Ectodermal cell (in vitro differentiated cells): Measurements from ENCODE around the gene TSSK2.

Experiments used
- H3K27ac ChIP-seq: 2 replicates; pipeline ENCODE4 v1.7.0; 2013; ENCODE audit warnings: mild to moderate bottlenecking, low read depth, low read length; ENCODE audit not compliant: insufficient read depth, poor library complexity, severe bottlenecking
- H3K27me3 ChIP-seq: 2 replicates; pipeline ENCODE4 v1.7.0; 2013; ENCODE audit warnings: mild to moderate bottlenecking, low read length; ENCODE audit not compliant: insufficient read depth, control insufficient read depth, poor library complexity, severe bottlenecking
- H3K36me3 ChIP-seq: one replicate; pipeline ENCODE4 v1.7.0; 2013; ENCODE audit warnings: low read length; ENCODE audit not compliant: control insufficient read depth, insufficient read depth
- H3K4me1 ChIP-seq: one replicate; pipeline ENCODE4 v1.7.0; 2013; ENCODE audit warnings: low read length; ENCODE audit not compliant: control insufficient read depth, insufficient read depth
- H3K4me3 ChIP-seq: 2 replicates; pipeline ENCODE4 v1.7.0; 2013; ENCODE audit warnings: low read depth, low read length, control low read depth; ENCODE audit not compliant: insufficient read depth
- H3K9me3 ChIP-seq: 2 replicates; pipeline ENCODE4 v1.7.0; 2013; ENCODE audit warnings: mild to moderate bottlenecking, low read length, moderate library complexity; ENCODE audit not compliant: control insufficient read depth
- WGBS, 2 experiments: methylation state at CpG; one replicate each; pipeline ENCODE4 v1.1.7; 2013; ENCODE audit warnings: missing lambda C conversion rate in 2 of 2; 5-methylcytosine and 5-hydroxymethylcytosine counted together

Gene TSSK2

DNA sequence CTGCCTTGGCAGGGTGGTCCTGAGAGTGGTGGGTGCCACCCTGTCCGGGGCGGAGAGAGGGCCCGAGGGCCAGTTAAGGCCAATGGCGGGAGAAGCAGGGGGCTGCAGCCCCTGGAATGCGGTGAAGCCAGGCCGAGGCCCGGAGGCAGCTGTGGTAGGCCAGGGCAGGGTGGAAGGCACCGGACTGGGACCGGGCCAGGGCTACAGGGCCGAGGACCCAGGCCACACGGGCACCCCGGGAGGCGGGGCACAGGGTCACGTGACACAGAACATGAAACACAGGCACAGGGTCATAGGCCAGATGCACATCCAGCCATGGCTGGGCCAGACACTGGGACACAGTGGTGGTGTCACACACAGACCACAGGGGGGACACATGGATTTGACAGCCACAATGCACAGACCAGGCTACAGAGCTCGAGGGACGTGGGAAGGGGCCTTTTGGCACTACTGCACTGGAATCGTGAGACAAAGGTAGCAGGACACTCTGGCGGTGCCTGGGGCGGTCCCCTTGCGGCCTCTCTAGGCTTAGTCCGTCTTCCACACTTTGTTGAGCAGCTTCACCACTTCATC lies 44.6 kb downstream of the TSSK2 start:
- H3K4me3 ChIP-seq = no peak overlapping the region
- no peak overlapping the region for H3K27ac ChIP-seq
- peaks cover 28% of the 10 kb centered on the region for H3K4me1 ChIP-seq
- 90% methylated on average over 21 of the region's 21 CpGs for WGBS, 2 experiments
- H3K9me3 ChIP-seq = no peaks in the 10 kb centered on the region
- peaks cover 6% of the 10 kb centered on the region for H3K27me3 ChIP-seq
- H3K36me3 ChIP-seq = peaks cover 2% of the 10 kb centered on the region

GRCh38 chr22:19176175-19176643 lies 45.1 kb downstream of the TSSK2 start:
- Histone ChIP-seq H3K27me3 (peaks cover under 1% of the 10 kb centered on the region), H3K36me3 (peaks cover 2% of the 10 kb centered on the region), H3K27ac (no peak overlapping the region), H3K4me3 (no peak overlapping the region), H3K4me1 (peaks cover 23% of the 10 kb centered on the region), H3K9me3 (no peaks in the 10 kb centered on the region)
- 75 to 77% methylated on average over 12 of the region's 12 CpGs for WGBS, 2 experiments

DNA sequence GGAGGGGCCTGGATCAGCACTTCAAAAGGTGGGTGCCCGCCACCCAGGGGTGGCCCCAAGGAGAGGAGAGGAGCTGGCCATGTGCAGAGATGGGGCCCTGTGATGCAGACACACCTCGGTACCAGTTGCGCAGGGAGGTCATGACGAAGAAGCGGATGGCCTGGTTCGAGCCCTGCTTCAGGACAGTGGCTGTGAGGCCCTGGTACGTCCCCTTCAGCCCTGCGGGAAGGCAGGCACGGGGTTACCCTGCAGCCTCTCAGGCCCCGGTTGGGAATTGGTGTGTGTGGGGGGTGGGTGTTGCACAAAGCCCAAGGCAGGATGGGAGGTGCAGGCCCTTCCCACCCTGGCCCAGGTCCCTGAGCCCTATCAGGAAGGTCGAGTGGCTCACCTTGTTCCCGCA lies 45.6 kb downstream of the TSSK2 start:
- H3K4me3 ChIP-seq = no peak overlapping the region
- no peak overlapping the region for H3K27ac ChIP-seq
- no peaks in the 10 kb centered on the region for H3K27me3 ChIP-seq
- no peaks in the 10 kb centered on the region for H3K9me3 ChIP-seq
- WGBS, 2 experiments = 84 to 88% methylated on average over 12 of the region's 12 CpGs
- H3K36me3 ChIP-seq = peaks cover 2% of the 10 kb centered on the region
- peaks cover 23% of the 10 kb centered on the region for H3K4me1 ChIP-seq

DNA sequence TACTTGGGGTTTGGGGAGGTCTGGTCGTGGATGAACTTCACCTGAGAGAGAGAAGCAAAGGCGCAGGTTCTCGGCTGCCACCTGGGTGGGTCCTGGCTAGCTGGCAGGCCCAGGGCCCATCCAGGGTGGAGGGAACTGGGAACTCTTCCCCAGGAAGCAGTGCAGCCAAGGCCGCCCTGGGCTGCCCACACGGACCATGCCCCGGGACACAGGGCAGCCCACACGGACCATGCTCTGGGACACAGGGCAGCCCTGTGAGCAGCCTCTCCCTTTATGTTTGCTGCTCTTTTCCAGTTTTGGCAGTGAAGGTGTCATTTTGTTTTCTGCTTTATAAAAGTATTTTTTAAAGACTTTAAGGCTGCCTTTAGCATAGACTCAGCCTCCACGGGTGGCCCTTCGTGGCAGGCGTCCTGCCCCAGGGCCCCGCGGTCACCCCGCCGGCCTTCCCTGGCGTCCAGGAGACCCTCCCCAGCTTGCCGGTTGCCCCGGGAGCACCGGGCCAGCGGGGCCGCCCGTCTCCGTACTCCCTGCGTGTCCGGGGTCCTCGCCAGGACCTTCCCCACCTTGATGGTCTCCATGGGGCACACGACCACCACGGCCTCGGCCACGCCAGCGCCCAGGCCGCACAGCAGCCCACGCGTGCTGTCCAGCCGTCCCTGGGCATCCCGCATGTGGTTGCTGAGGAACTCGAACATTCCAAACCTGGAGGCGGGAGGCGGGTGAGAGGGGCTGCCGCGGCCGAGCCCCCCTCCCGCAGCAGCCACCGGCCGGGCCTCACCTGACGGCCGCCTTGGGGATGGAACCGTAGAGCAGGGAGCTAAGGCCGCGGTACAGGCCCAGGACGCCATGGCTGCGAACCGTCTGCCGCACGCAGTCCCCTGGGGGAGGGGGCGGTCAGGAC lies 46.3 kb downstream of the TSSK2 start:
- no peak overlapping the region for H3K27ac ChIP-seq
- peak overlapping the region; percentile 78 for H3K4me3 ChIP-seq
- H3K36me3 ChIP-seq = peaks cover 2% of the 10 kb centered on the region
- no peaks in the 10 kb centered on the region for H3K9me3 ChIP-seq
- peaks cover 23% of the 10 kb centered on the region for H3K4me1 ChIP-seq
- H3K27me3 ChIP-seq = no peaks in the 10 kb centered on the region
- WGBS, 2 experiments = 36 to 38% methylated on average over 55 of the region's 55 CpGs

- H3K27ac ChIP-seq = no peak overlapping the region
Measured at GRCh38 chr22:19178065-19178656, 47.1 kb downstream of the TSSK2 start.

DNA sequence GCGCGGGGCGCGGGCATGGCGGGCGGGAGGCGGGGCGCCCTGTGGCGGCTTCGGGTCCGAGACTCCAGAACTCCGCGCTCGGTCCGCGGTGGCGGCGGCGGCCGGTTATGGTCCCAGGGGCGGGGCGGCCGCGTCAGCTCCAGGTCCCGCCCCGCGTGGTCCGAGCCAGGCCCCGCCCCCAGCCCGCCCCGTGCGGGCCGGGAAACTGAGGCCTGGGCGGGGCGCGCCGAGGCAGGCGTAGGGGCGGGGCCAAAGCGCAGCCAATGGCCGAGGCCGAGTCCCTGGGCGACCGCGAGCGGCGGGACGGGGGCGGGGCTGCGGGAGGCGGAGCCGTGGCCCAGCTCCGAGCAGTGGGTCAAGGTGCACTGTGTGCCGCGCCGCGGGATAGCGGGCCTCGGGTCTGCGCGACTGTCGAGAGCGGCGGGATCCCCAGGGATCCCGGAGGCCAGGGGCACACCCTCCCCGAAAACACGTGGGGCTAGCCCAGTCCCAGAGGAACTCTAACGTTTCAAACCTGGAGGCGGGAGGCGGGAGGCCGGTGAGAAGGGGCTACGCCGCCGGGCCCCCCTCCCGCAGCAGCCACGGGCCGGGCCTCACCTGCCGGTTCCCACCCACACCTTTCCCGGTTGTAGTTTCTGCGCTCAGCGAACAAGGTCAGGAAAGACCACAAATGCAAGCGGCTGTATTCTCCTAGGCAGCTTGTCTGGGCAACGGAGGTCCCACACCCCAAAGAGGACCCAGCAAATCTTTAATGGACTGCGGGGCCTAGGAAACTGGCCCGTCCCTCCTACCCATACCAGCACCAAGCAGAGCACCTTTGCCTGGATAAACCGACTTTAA lies 47.8 kb downstream of the TSSK2 start, which contains the start of gene SLC25A1:
TSS of gene SLC25A1 (minus strand) at position 80 of the 840 bp plus-strand sequence. CDS start at position 17, 63 bp downstream.
- no peaks in the 10 kb centered on the region for H3K27me3 ChIP-seq
- H3K9me3 ChIP-seq = no peaks in the 10 kb centered on the region
- peaks cover 23% of the 10 kb centered on the region for H3K4me1 ChIP-seq
- peak within 1 kb of the TSS; percentile 48 for H3K27ac ChIP-seq
- 0 to 1% methylated on average over 86 of the region's 86 CpGs for WGBS, 2 experiments
- peak within 1 kb of the TSS; percentile 78 for H3K4me3 ChIP-seq
- H3K36me3 ChIP-seq = peaks cover 2% of the 10 kb centered on the region

More at GRCh38 chr22:19178065-19178656, 47.1 kb downstream of the TSSK2 start:
- H3K27me3 ChIP-seq = no peaks in the 10 kb centered on the region
- 0% methylated on average over 80 of the region's 80 CpGs for WGBS, 2 experiments
- peak overlapping the region; percentile 78 for H3K4me3 ChIP-seq
- H3K4me1 ChIP-seq = peaks cover 23% of the 10 kb centered on the region
- peaks cover 2% of the 10 kb centered on the region for H3K36me3 ChIP-seq
- no peaks in the 10 kb centered on the region for H3K9me3 ChIP-seq

DNA sequence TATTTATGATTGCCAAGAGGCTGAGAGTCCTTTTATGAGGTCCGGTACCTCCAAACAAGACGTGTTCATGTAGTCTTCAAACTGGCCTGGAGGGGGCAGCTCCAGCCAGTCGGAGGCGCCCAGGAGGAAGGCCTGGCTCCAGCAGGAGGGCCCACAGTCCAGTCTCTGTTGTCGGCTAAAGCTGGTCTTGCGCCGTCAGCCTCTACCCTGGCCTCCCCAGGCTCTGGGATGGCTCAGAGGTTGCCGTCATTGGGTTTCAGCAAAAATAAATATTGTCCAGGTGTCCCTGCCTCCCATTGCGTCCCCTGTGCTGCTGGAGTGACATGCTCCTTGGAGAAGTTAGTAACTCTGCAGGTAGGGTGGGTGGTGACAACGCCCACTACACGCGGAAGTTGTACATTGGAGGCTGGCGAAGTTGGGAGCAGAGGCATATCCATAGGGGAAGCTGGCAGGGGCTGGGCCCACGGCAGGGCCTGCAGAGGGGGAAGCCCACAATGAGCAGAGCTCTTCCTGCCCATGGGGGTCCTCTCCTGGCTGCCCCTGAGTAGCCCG lies 48.5 kb downstream of the TSSK2 start:
- H3K27ac ChIP-seq = peak overlapping the region; percentile 48
- 50 to 51% methylated on average over 15 of the region's 15 CpGs for WGBS, 2 experiments
- peak overlapping the region; percentile 78 for H3K4me3 ChIP-seq
- peaks cover 2% of the 10 kb centered on the region for H3K36me3 ChIP-seq
- H3K4me1 ChIP-seq = peaks cover 23% of the 10 kb centered on the region
- H3K9me3 ChIP-seq = no peaks in the 10 kb centered on the region
- no peaks in the 10 kb centered on the region for H3K27me3 ChIP-seq

DNA sequence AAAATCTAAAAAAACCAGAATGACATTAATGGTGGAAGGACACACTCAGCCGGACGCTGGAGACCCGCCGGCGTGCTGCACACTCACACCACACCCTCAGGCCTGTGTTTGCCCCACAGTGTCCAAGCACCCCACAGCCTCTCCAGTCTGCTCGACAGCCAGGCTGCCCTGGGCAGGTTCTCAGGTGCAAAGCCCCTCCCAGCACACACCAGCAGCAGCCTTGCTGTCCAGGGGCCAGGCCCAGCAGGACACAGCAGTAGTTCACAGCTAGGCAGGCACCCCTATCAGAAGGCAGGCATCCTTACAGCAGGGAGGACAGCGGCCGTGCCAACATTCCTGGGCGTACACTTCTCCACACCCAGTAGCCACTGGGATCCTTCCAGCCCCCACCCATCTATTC lies 49.1 kb downstream of the TSSK2 start:
- no peaks in the 10 kb centered on the region for H3K27me3 ChIP-seq
- H3K4me3 ChIP-seq = no peak overlapping the region
- H3K36me3 ChIP-seq = peaks cover 2% of the 10 kb centered on the region
- H3K27ac ChIP-seq = no peak overlapping the region
- peaks cover 23% of the 10 kb centered on the region for H3K4me1 ChIP-seq
- no peaks in the 10 kb centered on the region for H3K9me3 ChIP-seq
- 93 to 95% methylated on average over 9 of the region's 9 CpGs for WGBS, 2 experiments

GRCh38 chr22:19180740-19181410 lies 49.8 kb downstream of the TSSK2 start:
- 91 to 93% methylated on average over 11 of the region's 11 CpGs for WGBS, 2 experiments
- H3K9me3 ChIP-seq = no peaks in the 10 kb centered on the region
- no peak overlapping the region for H3K27ac ChIP-seq
- no peak overlapping the region for H3K4me3 ChIP-seq
- no peaks in the 10 kb centered on the region for H3K27me3 ChIP-seq
- peaks cover 23% of the 10 kb centered on the region for H3K4me1 ChIP-seq
- peaks cover 1% of the 10 kb centered on the region for H3K36me3 ChIP-seq
